B cell (primary cell): ENCODE measurements around the gene SLC4A2.

Experiments used
- CTCF ChIP-seq: fragments of 200-600 bp; IDR thresholded peaks from one replicate; pipeline ENCODE4 v1.8.0; 2022; ENCODE audit warnings: antibody characterized with exemption, mild to moderate bottlenecking
- EZH2 ChIP-seq: IDR thresholded peaks from 2 replicates; pipeline ENCODE4 v1.6.1; 2012; ENCODE audit warnings: borderline replicate concordance, low read depth, mild to moderate bottlenecking, moderate library complexity, low read length; ENCODE audit not compliant: insufficient read depth, poor library complexity, severe bottlenecking

- TF ChIP-seq CTCF = no peak
- TF ChIP-seq EZH2 = no peak
These were observed 2.5 kb upstream of the SLC4A2 start for GRCh38 chr7:151056666-151057505.
